HepG2 (cell line): ENCODE measurements around the gene WDR81. TPM values are rescaled to one million over a fixed set of nuclear protein-coding genes. Genes with fewer than 3 reads are reported as not detected.

Source experiments
- MTA1 ChIP-seq: sonication (generic); formaldehyde crosslinking; IDR thresholded peaks from 2 replicates; pipeline ENCODE4 v1.4.0; 2020; ENCODE audit warnings: missing genetic modification reagents, mild to moderate bottlenecking, borderline replicate concordance
- SMC3 ChIP-seq: IDR thresholded peaks from 2 replicates; pipeline ENCODE4 v1.6.1; 2011; ENCODE audit warnings: low read length, improper control_type of control experiment
- ZBTB4 ChIP-seq: sonication (generic); formaldehyde crosslinking; IDR thresholded peaks from 2 replicates; pipeline ENCODE4 v1.4.0; 2020; ENCODE audit warnings: missing genetic modification reagents, mild to moderate bottlenecking, borderline replicate concordance
- ZBTB44 ChIP-seq: sonication (generic); formaldehyde crosslinking; IDR thresholded peaks from 2 replicates; pipeline ENCODE4 v1.4.0; 2020; ENCODE audit warnings: missing genetic modification reagents
- ZKSCAN1 ChIP-seq: fragments of 150-350 bp; IDR thresholded peaks from 2 replicates; pipeline ENCODE4 v1.6.1; 2014; ENCODE audit warnings: low read length
- polyA plus RNA-seq, 8 experiments: library from polyadenylated mRNA; depleted of rRNA in 3 of 8; stranded (reverse) in 7 of 8; unstranded in 1 of 8; fragments of >200 nt; fragmentation: Illumina TruSeq in 4 of 8; extraction: Trizol in 4 of 8; gene quantifications; 2 replicates each; pipeline versions ENCODE4 v1.2.1 to v1.2.3, GENCODE V29; 2011 to 2016; ENCODE audit warnings: low read depth in 4 of 8, missing spikeins in 1 of 8, mixed read lengths in 1 of 8; ENCODE audit not compliant: insufficient read depth in 1 of 8
- total RNA-seq, 5 experiments: library from RNA; depleted of rRNA; stranded (reverse); fragments of >200 nt; fragmentation: Illumina TruSeq; extraction: Trizol; gene quantifications; 2 replicates each; pipeline ENCODE4 v1.2.3, GENCODE V29; 2016; ENCODE audit warnings: low read depth in 1 of 5
- TF ChIP-seq, protein P1 (sequence below): sonication (generic); formaldehyde crosslinking; IDR thresholded peaks from 2 replicates; pipeline ENCODE4 v1.4.0; 2020; ENCODE audit warnings: missing genetic modification reagents
- TF ChIP-seq, protein P2 (sequence below): sonication (generic); formaldehyde crosslinking; IDR thresholded peaks from 2 replicates; pipeline ENCODE4 v1.9.0; 2022; ENCODE audit warnings: missing genetic modification reagents, mild to moderate bottlenecking, borderline replicate concordance

Gene WDR81
- total and polyA plus RNA-seq, 2 of the 13 experiments (the other 11 are each of a cell fraction or from before 2014, with no cell fraction given) = 9.1 to 16.7 TPM

GRCh38 chr17:1753767-1754429 is 29.4 kb downstream of the WDR81 start (continued):
- TF ChIP-seq, protein P1, sequence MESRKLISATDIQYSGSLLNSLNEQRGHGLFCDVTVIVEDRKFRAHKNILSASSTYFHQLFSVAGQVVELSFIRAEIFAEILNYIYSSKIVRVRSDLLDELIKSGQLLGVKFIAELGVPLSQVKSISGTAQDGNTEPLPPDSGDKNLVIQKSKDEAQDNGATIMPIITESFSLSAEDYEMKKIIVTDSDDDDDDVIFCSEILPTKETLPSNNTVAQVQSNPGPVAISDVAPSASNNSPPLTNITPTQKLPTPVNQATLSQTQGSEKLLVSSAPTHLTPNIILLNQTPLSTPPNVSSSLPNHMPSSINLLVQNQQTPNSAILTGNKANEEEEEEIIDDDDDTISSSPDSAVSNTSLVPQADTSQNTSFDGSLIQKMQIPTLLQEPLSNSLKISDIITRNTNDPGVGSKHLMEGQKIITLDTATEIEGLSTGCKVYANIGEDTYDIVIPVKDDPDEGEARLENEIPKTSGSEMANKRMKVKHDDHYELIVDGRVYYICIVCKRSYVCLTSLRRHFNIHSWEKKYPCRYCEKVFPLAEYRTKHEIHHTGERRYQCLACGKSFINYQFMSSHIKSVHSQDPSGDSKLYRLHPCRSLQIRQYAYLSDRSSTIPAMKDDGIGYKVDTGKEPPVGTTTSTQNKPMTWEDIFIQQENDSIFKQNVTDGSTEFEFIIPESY = no peak
- TF ChIP-seq ZKSCAN1 (no peak), MTA1 (peak; percentile 52; the same call in 1 of the 2 replicates), ZBTB4 (CRISPR knock-in tag) (peak; percentile 18; the same call in 1 of the 2 replicates), ZBTB44 (CRISPR knock-in tag) (no peak), SMC3 (no peak)
- TF ChIP-seq, protein P2, sequence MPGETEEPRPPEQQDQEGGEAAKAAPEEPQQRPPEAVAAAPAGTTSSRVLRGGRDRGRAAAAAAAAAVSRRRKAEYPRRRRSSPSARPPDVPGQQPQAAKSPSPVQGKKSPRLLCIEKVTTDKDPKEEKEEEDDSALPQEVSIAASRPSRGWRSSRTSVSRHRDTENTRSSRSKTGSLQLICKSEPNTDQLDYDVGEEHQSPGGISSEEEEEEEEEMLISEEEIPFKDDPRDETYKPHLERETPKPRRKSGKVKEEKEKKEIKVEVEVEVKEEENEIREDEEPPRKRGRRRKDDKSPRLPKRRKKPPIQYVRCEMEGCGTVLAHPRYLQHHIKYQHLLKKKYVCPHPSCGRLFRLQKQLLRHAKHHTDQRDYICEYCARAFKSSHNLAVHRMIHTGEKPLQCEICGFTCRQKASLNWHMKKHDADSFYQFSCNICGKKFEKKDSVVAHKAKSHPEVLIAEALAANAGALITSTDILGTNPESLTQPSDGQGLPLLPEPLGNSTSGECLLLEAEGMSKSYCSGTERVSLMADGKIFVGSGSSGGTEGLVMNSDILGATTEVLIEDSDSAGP (CRISPR knock-in tag) = no peak
